GM12878 (cell line): Measurements from ENCODE around the gene CAMK2A. TPM values are rescaled to one million over a fixed set of nuclear protein-coding genes. Genes with fewer than 3 reads are reported as not detected.

Source experiments
- ATAC-seq: fragments of 200-7000 bp; cut with Tn5 transposase; 3 replicates; pipeline ENCODE4 v1.9.1; 2020; ENCODE audit warnings: mild to moderate bottlenecking, moderate library complexity
- BruUV-seq: library from RNA; stranded (reverse); fragments of 400-500 nt; replicated peaks from 2 replicates; lab custom pipeline; 2021; lab: Mats Ljungman, UMichigan
- CTCF ChIA-PET: fragments of 300-600 bp; sonication (Branson Sonifier 250); formaldehyde crosslinking; extraction: SDS; loops from one replicate; lab custom pipeline; 2021; ENCODE audit warnings: inconsistent platforms; lab: Yijun Ruan, JAX
- POLR2A ChIA-PET: fragments of 350-600 bp; formaldehyde crosslinking; extraction: SDS; loops from one replicate; lab custom pipeline; 2021; ENCODE audit warnings: inconsistent platforms; lab: Charles Lee
- RAD21 ChIA-PET: fragments of 300-600 bp; sonication (Branson Sonifier 250); formaldehyde crosslinking; loops from one replicate; lab custom pipeline; 2023; ENCODE audit warnings: antibody characterized with exemption; ENCODE audit not compliant: unreplicated experiment; lab: Charles Lee
- SMC1A ChIA-PET: fragments of 300-600 bp; sonication (Branson Sonifier 250); formaldehyde crosslinking; loops from one replicate; lab custom pipeline; 2023; ENCODE audit not compliant: unreplicated experiment, uncharacterized antibody; lab: Charles Lee
- DNase-seq: peaks from one replicate; pipeline ENCODE4 v3.0.0-alpha.2; 2011; ENCODE audit warnings: low read depth, low spot score
- FAIRE-seq: peaks from 3 replicates; lab custom pipeline; 2011; peaks lifted over from hg19 to GRCh38; lab: Jason Lieb, UNC
- H2AFZ ChIP-seq: 2 replicates; pipeline ENCODE4 v1.6.0; 2011; ENCODE audit warnings: low read depth, low read length, control low read depth; ENCODE audit not compliant: control insufficient read depth
- H3K27ac ChIP-seq: 2 replicates; pipeline ENCODE4 v1.5.1; 2011; ENCODE audit warnings: control low read depth; ENCODE audit not compliant: control insufficient read depth, insufficient read depth
- H3K27me3 ChIP-seq, 2 experiments: replicated peaks in 1 of 2; 2 replicates each; pipeline versions ENCODE4 v1.6.0 to v1.6.1; 2011; ENCODE audit warnings: low read length in 1 of 2; ENCODE audit not compliant: control insufficient read depth in 2 of 2, insufficient read depth in 2 of 2
- H3K36me3 ChIP-seq, 2 experiments: 2 replicates each; pipeline ENCODE4 v1.5.1; 2011; ENCODE audit warnings: low read length in 1 of 2; ENCODE audit not compliant: control insufficient read depth in 2 of 2, insufficient read depth in 2 of 2
- H3K4me1 ChIP-seq: 2 replicates; pipeline ENCODE4 v1.6.1; 2011; ENCODE audit warnings: mild to moderate bottlenecking, low read length, moderate library complexity, mixed read lengths; ENCODE audit not compliant: control insufficient read depth, insufficient read depth
- H3K4me2 ChIP-seq: 2 replicates; pipeline ENCODE4 v1.6.0; 2011; ENCODE audit warnings: control low read depth; ENCODE audit not compliant: control insufficient read depth, insufficient read depth
- H3K4me3 ChIP-seq: fragments of 200-600 bp; sonication (generic); 2 replicates; pipeline ENCODE4 v1.5.1; 2016
- H3K79me2 ChIP-seq: 2 replicates; pipeline ENCODE4 v1.6.0; 2011; ENCODE audit warnings: low read length; ENCODE audit not compliant: control insufficient read depth, insufficient read depth
- H3K9ac ChIP-seq: 2 replicates; pipeline ENCODE4 v1.8.0; 2011; ENCODE audit warnings: low read length, control low read depth, mixed read lengths; ENCODE audit not compliant: control insufficient read depth, insufficient read depth
- H3K9me3 ChIP-seq: replicated peaks from 3 replicates; pipeline ENCODE4 v1.5.1; 2011; ENCODE audit warnings: mild to moderate bottlenecking, low read length; ENCODE audit not compliant: control insufficient read depth, insufficient read depth
- H4K20me1 ChIP-seq: 2 replicates; pipeline ENCODE4 v1.6.0; 2011; ENCODE audit not compliant: control insufficient read depth, insufficient read depth
- ASH2L ChIP-seq: fragments of 300-600, 200-600 bp; sonication (generic); IDR thresholded peaks from 2 replicates; pipeline ENCODE4 v1.6.1; 2017; ENCODE audit warnings: low read depth, mild to moderate bottlenecking, borderline replicate concordance
- BACH1 ChIP-seq: fragments of 450-650 bp; IDR thresholded peaks from 2 replicates; pipeline ENCODE4 v1.6.1; 2017; ENCODE audit warnings: mild to moderate bottlenecking, borderline replicate concordance
- BHLHE40 ChIP-seq, 2 experiments: fragments of 450-650 bp in 1 of 2; IDR thresholded peaks; 2 replicates each; pipeline ENCODE4 v1.6.1; 2011 to 2017; ENCODE audit warnings: low read depth in 2 of 2, borderline replicate concordance in 1 of 2, improper control_type of control experiment in 1 of 2, low read length in 1 of 2, mild to moderate bottlenecking in 1 of 2
- CBFB ChIP-seq: IDR thresholded peaks from 2 replicates; pipeline ENCODE4 v1.6.1; 2016; ENCODE audit warnings: antibody characterized with exemption, low read depth
- FOXM1 ChIP-seq: IDR thresholded peaks from 2 replicates; pipeline ENCODE4 v1.6.1; 2012; ENCODE audit warnings: low read depth, mild to moderate bottlenecking, inconsistent platforms, low read length, moderate library complexity
- HDAC6 ChIP-seq: fragments of 200-600 bp; sonication (generic); IDR thresholded peaks from one replicate; pipeline ENCODE4 v1.8.0; 2017; ENCODE audit warnings: antibody characterized with exemption; ENCODE audit not compliant: unreplicated experiment
- JUND ChIP-seq: IDR thresholded peaks from 2 replicates; pipeline ENCODE4 v1.6.1; 2012; ENCODE audit warnings: low read depth, mild to moderate bottlenecking, low read length, improper control_type of control experiment, moderate library complexity
- MEF2B ChIP-seq: fragments of 450-650 bp; IDR thresholded peaks from 2 replicates; pipeline ENCODE4 v1.6.1; 2018; ENCODE audit warnings: mild to moderate bottlenecking, moderate library complexity; ENCODE audit not compliant: partially characterized antibody, poor library complexity, severe bottlenecking
- MYB ChIP-seq: fragments of 150-350 bp; IDR thresholded peaks from 2 replicates; pipeline ENCODE4 v1.6.1; 2014; ENCODE audit warnings: mild to moderate bottlenecking, low read depth, low read length, borderline replicate concordance
- NR2C2 ChIP-seq: IDR thresholded peaks from 2 replicates; pipeline ENCODE4 v1.6.1; 2011; ENCODE audit warnings: borderline replicate concordance, low read depth; ENCODE audit not compliant: control insufficient read depth, insufficient read length
- POU2F2 ChIP-seq: IDR thresholded peaks from 3 replicates; pipeline ENCODE4 v1.6.1; 2011; ENCODE audit warnings: low read depth, mild to moderate bottlenecking, low read length, borderline replicate concordance
- RAD21 ChIP-seq: IDR thresholded peaks from 2 replicates; pipeline ENCODE4 v1.6.1; 2011; ENCODE audit warnings: mild to moderate bottlenecking, low read depth, low read length, moderate library complexity; ENCODE audit not compliant: insufficient read depth
- SREBF2 ChIP-seq: IDR thresholded peaks from 2 replicates; pipeline ENCODE4 v1.6.1; 2012; ENCODE audit warnings: mild to moderate bottlenecking, low read length
- STAT1 ChIP-seq: fragments of 450-650 bp; conservative IDR thresholded peaks from 2 replicates; pipeline ENCODE4 v1.6.1; 2014; ENCODE audit warnings: antibody characterized with exemption, mild to moderate bottlenecking
- SUZ12 ChIP-seq: fragments of 200-600 bp; sonication (generic); IDR thresholded peaks from one replicate; pipeline ENCODE4 v1.6.1; 2018; ENCODE audit warnings: antibody characterized with exemption, mild to moderate bottlenecking; ENCODE audit not compliant: unreplicated experiment
- TCF3 ChIP-seq: IDR thresholded peaks from 2 replicates; pipeline ENCODE4 v1.6.1; 2012; ENCODE audit warnings: low read depth, mild to moderate bottlenecking, low read length, borderline replicate concordance; ENCODE audit not compliant: insufficient read depth
- ZNF384 ChIP-seq: IDR thresholded peaks from 2 replicates; pipeline ENCODE4 v1.6.1; 2012; ENCODE audit warnings: low read depth, mild to moderate bottlenecking, low read length, improper control_type of control experiment, borderline replicate concordance
- WGBS: methylation state at CpG from one replicate; pipeline ENCODE4 v1.1.6; 2016; ENCODE audit warnings: low lambda C conversion rate; ENCODE audit not compliant: insufficient replicate concordance, insufficient coverage; ENCODE audit errors: missing lambda C conversion rate; 5-methylcytosine and 5-hydroxymethylcytosine counted together
- in situ Hi-C: fragments of 300-500 bp; cut with MboI; formaldehyde crosslinking; loops from 9 replicates; pipeline ENCODE4 v1.14.3; 2018; ENCODE audit warnings: mixed read lengths
- intact Hi-C: fragments of 100-400 bp; cut with micrococcal nuclease; formaldehyde crosslinking; loops from one replicate; pipeline ENCODE4 v1.14.2; 2022; ENCODE audit not compliant: unreplicated experiment
- polyA plus RNA-seq, 11 experiments: library from polyadenylated mRNA; depleted of rRNA in 4 of 11; unstranded in 6 of 11; stranded (reverse) in 5 of 11; fragments of >200 nt; fragmentation: Nextera tagmentation in 4 of 11; fragmentation: Illumina TruSeq in 1 of 11; extraction: Ambion mirVana in 4 of 11; extraction: Trizol in 1 of 11; gene quantifications; 1 replicate in 1 of 11; 2 replicates in 10 of 11; pipeline versions ENCODE4 v1.2.1 to v1.2.3, GENCODE V29; 2011 to 2016; ENCODE audit warnings: inconsistent platforms in 2 of 11, missing spikeins in 2 of 11, low read depth in 1 of 11
- total RNA-seq, 4 experiments: library from RNA; depleted of rRNA in 3 of 4; stranded (reverse); fragments of >200 nt in 3 of 4; fragmentation: Illumina TruSeq in 1 of 4; extraction: Trizol in 1 of 4; gene quantifications; 2 replicates each; pipeline versions ENCODE4 v1.2.1 to v1.2.3, GENCODE V29; 2013 to 2021
- TF ChIP-seq, protein P1 (sequence below): fragments of 450-650 bp; formaldehyde crosslinking; IDR thresholded peaks from 2 replicates; pipeline ENCODE4 v1.4.0; 2020; ENCODE audit warnings: mild to moderate bottlenecking, moderate library complexity

The CAMK2A gene
- total and polyA plus RNA-seq, 10 of the 15 experiments (the other 5 are each of a cell fraction or from before 2014, with no cell fraction given), result 0.11 TPM; not detected in 9

DNA sequence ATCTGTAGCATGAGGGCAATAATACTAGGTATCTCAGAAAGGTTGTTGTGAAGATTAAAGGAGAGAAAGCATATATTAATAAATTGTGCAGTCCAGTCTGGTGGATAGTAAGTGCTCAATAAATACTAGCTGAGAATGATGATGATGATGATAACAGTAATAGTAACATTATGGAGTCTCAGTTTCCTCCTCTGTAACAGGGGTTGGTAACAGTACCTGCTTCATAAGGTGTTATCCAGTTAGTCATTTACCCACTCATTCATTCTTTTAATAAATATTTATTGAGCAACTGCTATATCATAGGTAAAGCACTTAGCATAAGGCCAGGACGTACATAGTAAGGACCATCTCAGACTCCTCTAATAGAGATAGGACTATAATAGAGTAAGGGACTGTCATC lies 92.1 kb downstream of the CAMK2A start:
- no peak for FAIRE-seq
- Histone ChIP-seq H3K4me2 (no peak overlapping the region), H3K4me1 (no peaks in the 10 kb centered on the region), H4K20me1 (no peaks in the 10 kb centered on the region; the same call in 1 of the 2 replicates), H2AFZ (no peak overlapping the region), H3K9me3 (no peaks in the 10 kb centered on the region), H3K79me2 (no peaks in the 10 kb centered on the region), H3K27ac (no peak overlapping the region), H3K36me3 (no peaks in the 10 kb centered on the region), H3K27me3 (peaks cover 4 to 5% of the 10 kb centered on the region in 2 experiments), H3K4me3 (no peak overlapping the region), H3K9ac (no peak overlapping the region)
- no peak for ATAC-seq
- ChIA-PET SMC1A (no interaction called here), CTCF (no interaction called here), POLR2A (no interaction called here), RAD21 (no interaction called here)
- DNase-seq, result no peak
- in situ Hi-C loops (no loop called here), intact Hi-C loops (no loop called here)
- BruUV-seq, result no TSS peak
- TF ChIP-seq JUND (no peak), ZNF384 (no peak), HDAC6 (no peak), MYB (no peak), FOXM1 (no peak), STAT1 (no peak), POU2F2 (no peak), RAD21 (no peak), CBFB (no peak), BHLHE40 (IDR thresholded peaks at IDR 0.05; ENCODE audit: borderline replicate concordance in 1 of 2, low read depth in 2 of 2, low read length in 1 of 2) (no peak), TCF3 (no peak), SREBF2 (no peak), BACH1 (no peak), SUZ12 (no peak), MEF2B (no peak), ASH2L (no peak), NR2C2 (no peak)
- TF ChIP-seq, protein P1, sequence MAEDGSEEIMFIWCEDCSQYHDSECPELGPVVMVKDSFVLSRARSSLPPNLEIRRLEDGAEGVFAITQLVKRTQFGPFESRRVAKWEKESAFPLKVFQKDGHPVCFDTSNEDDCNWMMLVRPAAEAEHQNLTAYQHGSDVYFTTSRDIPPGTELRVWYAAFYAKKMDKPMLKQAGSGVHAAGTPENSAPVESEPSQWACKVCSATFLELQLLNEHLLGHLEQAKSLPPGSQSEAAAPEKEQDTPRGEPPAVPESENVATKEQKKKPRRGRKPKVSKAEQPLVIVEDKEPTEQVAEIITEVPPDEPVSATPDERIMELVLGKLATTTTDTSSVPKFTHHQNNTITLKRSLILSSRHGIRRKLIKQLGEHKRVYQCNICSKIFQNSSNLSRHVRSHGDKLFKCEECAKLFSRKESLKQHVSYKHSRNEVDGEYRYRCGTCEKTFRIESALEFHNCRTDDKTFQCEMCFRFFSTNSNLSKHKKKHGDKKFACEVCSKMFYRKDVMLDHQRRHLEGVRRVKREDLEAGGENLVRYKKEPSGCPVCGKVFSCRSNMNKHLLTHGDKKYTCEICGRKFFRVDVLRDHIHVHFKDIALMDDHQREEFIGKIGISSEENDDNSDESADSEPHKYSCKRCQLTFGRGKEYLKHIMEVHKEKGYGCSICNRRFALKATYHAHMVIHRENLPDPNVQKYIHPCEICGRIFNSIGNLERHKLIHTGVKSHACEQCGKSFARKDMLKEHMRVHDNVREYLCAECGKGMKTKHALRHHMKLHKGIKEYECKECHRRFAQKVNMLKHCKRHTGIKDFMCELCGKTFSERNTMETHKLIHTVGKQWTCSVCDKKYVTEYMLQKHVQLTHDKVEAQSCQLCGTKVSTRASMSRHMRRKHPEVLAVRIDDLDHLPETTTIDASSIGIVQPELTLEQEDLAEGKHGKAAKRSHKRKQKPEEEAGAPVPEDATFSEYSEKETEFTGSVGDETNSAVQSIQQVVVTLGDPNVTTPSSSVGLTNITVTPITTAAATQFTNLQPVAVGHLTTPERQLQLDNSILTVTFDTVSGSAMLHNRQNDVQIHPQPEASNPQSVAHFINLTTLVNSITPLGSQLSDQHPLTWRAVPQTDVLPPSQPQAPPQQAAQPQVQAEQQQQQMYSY (CRISPR knock-in tag), result no peak
- 33% methylated on average over 1 of the region's 1 CpG for WGBS
